HEK293 (cell line): ENCODE data around the gene IPO9.

Source experiments
- CTCF ChIP-seq: fragments of 450-650 bp; formaldehyde crosslinking; IDR thresholded peaks from 2 replicates; pipeline ENCODE4 v1.5.1; 2016; ENCODE audit warnings: missing biosample characterization, missing genetic modification characterization
- GLI4 ChIP-seq: fragments of 450-650 bp; formaldehyde crosslinking; IDR thresholded peaks from 2 replicates; pipeline ENCODE4 v1.5.1; 2016; ENCODE audit warnings: missing biosample characterization, missing genetic modification characterization
- KLF9 ChIP-seq: fragments of 450-650 bp; formaldehyde crosslinking; IDR thresholded peaks from 2 replicates; pipeline ENCODE4 v1.5.1; 2016; ENCODE audit warnings: missing biosample characterization, missing genetic modification characterization, low read depth
- PATZ1 ChIP-seq: fragments of 450-650 bp; formaldehyde crosslinking; IDR thresholded peaks from 2 replicates; pipeline ENCODE4 v1.5.1; 2016; ENCODE audit warnings: missing biosample characterization, missing genetic modification characterization
- REST ChIP-seq: fragments of 450-650 bp; formaldehyde crosslinking; IDR thresholded peaks from 2 replicates; pipeline ENCODE4 v1.5.1; 2016; ENCODE audit warnings: missing biosample characterization, missing genetic modification characterization
- YY1 ChIP-seq: fragments of 450-650 bp; formaldehyde crosslinking; IDR thresholded peaks from 2 replicates; pipeline ENCODE4 v1.5.1; 2018; ENCODE audit warnings: missing biosample characterization, missing genetic modification characterization
- ZNF112 ChIP-seq: fragments of 450-650 bp; formaldehyde crosslinking; IDR thresholded peaks from 2 replicates; pipeline ENCODE4 v1.5.0; 2017; ENCODE audit warnings: missing biosample characterization, missing genetic modification characterization
- ZNF114 ChIP-seq: fragments of 450-650 bp; formaldehyde crosslinking; IDR thresholded peaks from 2 replicates; pipeline ENCODE4 v1.5.0; 2017; ENCODE audit warnings: missing biosample characterization, missing genetic modification characterization
- ZNF133 ChIP-seq: fragments of 450-650 bp; formaldehyde crosslinking; IDR thresholded peaks from 2 replicates; pipeline ENCODE4 v1.5.1; 2016; ENCODE audit warnings: missing biosample characterization, missing genetic modification characterization
- ZNF692 ChIP-seq: fragments of 450-650 bp; formaldehyde crosslinking; IDR thresholded peaks from 2 replicates; pipeline ENCODE4 v1.5.1; 2016; ENCODE audit warnings: missing biosample characterization, missing genetic modification characterization

GRCh38 chr1:201841265-201841912 is 12.4 kb downstream of the IPO9 start:
- TF ChIP-seq CTCF = no peak
- TF ChIP-seq ZNF114 = no peak
- no peak for TF ChIP-seq KLF9 (tag by site-specific recombination)
- no peak for TF ChIP-seq YY1 (tag by site-specific recombination)
- TF ChIP-seq PATZ1 (tag by site-specific recombination) = no peak
- no peak for TF ChIP-seq GLI4 (tag by site-specific recombination)
- TF ChIP-seq ZNF692 (tag by site-specific recombination) = no peak
- no peak for TF ChIP-seq REST
- no peak for TF ChIP-seq ZNF112 (tag by site-specific recombination)
- TF ChIP-seq ZNF133 (tag by site-specific recombination) = no peak
